ENCODE data around the gene THOC3.
"Not testable (repeated sequence)": the region's sequence is repeated elsewhere in the genome, so short reads cannot be mapped to it uniquely, and the experiment has no call there.

The THOC3 gene

DNA sequence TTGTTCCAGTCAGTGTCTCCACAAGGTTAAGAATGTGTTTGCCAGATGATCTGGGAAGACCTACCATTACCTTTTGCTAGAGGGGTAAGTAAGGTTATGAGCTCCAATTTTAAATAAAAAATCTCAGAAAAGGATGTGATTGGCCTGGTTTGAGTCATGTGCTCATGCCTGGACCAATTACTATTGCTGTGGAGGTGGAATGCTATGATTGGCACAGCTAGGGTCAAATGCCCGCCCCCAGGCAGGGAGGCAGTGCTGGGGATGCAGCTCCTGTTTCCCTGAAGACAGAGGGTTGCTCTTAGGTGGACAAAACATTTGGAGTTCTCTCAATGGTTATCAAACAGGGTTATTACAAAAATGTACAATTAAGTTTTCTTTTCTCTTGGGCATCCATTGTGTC lies 29.6 kb downstream of the THOC3 start:
- DNase-seq = not testable (repeated sequence)

DNA sequence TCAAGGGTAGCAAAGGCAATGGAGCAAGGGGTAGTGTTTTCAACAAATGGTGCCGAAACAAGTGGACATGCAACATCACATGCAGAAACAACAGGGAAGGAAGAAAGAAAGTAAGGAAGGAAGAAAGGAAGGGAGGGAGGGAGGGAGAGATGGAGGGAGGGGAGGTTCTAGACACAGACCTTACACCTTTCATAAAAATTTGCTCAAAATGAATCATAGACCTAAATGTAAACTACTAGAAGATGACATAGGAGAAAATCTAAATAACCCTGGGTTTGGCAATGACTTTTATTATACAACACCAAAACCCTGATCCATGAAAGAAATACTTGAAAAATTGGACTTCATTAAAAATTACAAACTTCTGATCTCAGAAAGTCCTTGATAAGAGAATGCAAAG lies 39.4 kb downstream of the THOC3 start:
- not testable (repeated sequence) for DNase-seq

DNA sequence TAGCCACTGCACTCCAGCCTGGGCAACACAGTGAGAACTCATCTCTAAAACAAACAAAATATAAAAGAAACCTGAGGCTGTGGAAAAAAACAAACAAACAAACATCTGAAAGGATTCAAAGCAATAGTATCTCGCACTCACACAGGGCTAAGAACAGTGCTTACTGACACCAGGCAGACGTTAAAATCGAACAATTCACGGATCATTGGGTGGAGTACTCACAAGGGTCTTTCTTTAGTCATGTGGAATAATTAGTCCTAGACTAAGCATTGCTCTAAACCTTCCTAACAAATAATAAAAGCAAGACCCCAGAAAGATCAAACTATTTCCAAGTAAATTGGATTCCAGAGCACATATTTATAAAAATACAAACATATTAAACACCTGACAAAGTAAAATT lies 43.0 kb downstream of the THOC3 start:
- not testable (repeated sequence) for DNase-seq

DNA sequence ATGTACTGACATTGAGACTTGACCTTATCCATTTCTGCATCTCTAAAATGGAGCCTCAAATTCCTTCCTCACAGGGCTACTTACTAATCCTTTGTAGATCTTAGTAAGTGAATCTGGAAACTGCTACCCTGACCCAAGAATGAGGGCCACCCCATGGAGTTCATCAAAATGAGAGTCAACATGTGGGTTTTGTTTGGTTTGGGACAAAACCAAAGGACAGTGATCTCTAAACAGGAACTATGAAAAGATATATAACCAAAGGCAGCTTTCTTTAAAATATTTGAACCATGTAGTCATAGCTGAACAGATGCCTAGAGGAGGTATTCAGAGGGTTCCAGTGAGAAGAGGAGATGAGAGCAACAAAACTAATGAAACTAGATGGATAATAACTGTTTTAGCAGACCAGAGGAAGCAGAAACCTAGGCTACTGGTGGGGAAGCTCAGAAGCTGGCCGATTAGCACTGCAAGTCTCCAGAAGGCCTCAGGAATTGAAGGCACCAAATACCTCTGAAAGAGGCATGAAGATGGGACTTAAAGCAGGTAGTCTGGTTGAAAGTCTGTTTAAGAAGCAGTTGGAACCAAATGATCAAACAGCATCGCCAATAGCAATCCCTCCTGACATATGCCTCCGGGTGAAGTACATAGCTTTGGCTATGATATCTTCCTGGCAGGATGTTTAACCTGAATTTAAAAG lies 45.8 kb downstream of the THOC3 start:
- DNase-seq = no peak

DNA sequence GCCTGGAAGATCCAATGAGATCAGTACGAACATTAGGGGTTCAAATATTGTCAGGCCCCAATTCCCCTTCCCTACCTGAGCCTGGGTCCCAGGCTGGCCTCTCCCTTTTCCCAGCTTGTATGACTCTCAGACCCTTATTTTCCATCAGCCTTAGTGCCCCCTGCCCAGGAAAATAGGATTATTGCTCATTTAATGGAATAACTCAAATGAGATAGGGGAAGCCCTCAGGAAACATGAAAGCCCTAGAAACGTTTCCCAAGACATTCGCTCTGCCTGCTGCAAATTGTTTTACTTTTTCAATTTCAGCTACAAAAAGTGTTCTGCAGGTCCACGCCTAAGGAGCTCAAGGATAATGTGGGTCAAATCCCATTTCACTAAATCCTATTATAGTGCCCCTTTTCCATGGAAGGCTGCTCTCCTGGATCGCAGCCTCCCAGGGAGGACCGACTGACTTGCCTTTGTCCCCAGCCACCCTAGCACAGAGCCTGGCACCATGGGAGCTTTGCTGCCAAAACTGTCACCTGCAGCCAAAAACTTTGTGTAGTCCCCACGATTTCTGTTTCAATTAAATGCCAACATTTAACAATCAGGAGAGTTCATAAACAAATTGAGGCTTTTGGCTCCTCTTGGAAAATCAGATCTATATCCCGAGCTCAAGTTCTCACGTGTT lies 46.9 kb downstream of the THOC3 start:
- DNase-seq = no peak

DNA sequence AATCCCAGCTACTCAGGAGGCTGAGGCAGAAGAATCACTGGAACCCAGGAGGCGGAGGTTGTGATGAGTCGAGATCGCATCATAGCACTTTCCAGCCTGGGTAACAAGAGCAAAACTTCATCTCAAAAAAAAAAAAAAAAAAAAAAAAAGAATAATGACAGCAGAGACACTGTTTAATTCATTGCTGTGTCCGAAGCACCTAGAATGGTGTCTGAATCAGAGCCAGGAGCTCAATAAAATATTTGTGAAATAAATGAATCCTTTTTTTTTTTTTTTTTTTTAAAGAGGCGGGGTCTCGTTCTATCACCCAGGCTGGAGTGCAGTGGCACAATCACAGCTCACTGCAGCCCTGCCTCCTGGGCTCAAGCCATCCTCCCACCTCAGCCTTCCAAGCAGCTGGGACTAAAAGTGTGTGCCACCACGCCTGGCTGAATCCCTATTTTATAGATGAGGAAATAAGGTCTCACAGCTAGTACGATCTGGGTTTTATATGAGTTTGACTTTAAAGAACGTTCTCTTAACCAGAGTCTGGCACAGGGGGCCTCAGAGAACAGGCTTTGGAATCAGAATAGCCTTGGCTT lies 47.8 kb downstream of the THOC3 start:
- no peak for DNase-seq

DNA sequence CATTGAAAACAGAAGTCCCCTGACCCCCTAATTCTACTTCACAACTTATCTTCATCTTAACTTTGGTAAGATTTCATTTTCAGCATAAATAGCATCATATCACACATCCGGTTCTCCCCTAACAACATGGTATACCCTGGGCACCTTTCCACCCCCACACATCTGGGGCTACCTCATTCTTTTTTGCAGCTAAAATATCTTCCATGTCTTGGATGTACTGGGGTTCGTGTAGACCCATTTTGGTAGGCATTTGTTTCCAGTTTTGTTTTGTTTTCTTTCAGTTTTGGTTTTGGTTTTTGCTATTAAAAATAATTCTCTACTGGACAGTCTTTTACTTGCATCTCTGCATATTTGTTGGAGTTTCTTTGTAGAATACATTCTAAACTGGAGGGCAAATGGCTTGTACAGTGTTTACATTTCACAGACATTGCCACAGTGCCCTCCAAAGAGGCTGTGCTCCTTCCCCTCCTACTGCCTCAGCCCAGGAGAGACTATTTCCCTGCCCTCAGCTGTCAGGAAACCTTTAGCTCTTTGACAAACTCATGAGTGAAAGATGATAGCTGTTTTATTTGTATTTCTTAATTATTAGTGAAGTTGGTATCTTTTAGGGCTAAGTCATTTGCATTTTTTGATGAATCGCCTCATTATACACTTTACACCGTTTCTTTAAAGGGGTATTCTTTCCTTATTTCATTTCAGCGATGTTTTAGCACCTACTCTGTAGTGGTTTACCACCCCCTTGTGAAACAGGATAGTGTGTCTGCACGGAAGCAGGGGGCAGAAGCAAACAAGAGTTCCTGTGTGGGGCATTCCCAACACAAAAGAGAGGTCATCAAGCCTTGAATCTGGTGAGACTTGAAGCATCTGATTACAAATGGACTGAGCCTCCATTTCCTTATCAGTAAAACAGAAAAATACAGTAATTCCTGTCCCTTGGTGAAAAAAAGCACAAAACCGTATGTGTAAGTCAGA lies 52.8 kb downstream of the THOC3 start:
- not testable (repeated sequence) for DNase-seq

DNA sequence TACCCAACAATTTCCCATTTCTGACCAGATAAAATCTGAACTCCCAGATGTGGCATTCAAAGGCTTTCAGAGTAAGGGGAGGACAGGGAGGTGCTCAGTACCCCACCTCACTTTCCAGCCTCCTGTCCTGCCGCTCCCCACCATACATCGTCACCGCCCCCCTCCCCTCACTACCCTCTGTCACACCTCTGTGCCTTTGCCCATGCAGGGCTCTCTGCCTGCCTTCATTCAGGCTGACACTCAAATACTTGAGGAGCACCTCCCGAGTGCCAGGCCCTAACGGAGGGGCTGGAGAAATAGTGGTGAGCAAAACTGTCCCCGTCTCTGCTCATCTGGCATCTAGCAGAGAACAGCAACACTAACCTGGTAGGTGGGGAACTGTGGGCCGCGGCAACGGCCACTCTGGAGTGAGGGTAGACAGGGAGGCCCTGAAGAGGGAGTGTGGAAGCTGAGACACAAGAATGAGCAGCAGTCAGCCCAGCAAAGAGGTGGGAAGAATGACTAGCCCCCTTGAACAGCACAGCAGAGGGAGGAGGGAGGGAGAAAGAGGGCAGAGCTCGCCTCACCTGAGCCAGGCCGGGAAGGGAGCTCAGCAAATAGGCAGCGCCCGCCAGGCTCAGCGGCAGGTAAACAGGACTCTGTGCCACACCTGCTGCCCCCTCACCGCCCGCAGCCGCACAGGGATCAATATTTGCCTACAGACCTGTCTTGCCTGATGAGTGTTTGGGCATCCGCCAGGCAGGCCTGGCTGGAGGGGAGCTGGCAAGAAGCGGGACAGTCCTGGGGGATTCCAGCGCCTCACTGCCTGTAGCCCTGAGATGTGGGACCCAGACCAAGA lies 54.1 kb downstream of the THOC3 start:
- not testable (repeated sequence) for DNase-seq

DNA sequence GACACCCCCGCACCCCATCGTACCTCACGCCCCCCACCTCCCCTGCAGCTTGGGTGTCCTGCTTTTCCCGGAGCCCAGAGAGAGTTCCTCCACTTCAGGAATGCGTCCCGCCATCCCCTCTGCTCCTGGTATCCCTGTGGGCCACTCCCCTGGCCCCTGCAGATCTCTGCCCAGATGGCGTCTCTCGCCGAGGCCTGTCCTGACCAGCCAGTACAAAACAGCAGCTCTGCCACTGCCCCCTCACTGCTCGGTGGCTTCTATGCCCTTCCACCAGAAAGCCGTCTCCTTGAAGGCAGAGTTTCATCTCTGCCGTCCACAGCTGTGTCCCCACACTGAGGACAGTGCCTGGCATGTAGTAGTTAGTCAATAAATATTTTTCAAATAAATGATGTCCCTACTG lies 58.0 kb downstream of the THOC3 start:
- DNase-seq = not testable (repeated sequence)

Measured in activated CD4-positive, alpha-beta T cell treated with anti-CD3 and anti-CD28 coated beads for 48 hours (primary cell).